ENCODE measurements around the gene UBE3C.
A peak's percentile ranks its signal among the peaks of the same experiment; 100 is the strongest.
"Not testable (repeated sequence)": the region's sequence is repeated elsewhere in the genome, so short reads cannot be mapped to it uniquely, and the experiment has no call there.

The UBE3C gene

GRCh38 chr7:157274094-157274634 lies 135.4 kb downstream of the UBE3C start:
- DNase-seq, result not testable (repeated sequence)

GRCh38 chr7:157274991-157275427 lies 136.3 kb downstream of the UBE3C start:
- DNase-seq, result no peak

- DNase-seq, result no peak
Observed at GRCh38 chr7:157276091-157276561, 137.4 kb downstream of the UBE3C start.

- peak; percentile 55 for DNase-seq
Observed at GRCh38 chr7:157276731-157277562, 138.2 kb downstream of the UBE3C start.

GRCh38 chr7:157277568-157277967 lies 138.8 kb downstream of the UBE3C start:
- DNase-seq, result not testable (repeated sequence)

- DNase-seq, result no peak
Observed at GRCh38 chr7:157278167-157278790, 139.6 kb downstream of the UBE3C start.

GRCh38 chr7:157278791-157279724 lies 140.3 kb downstream of the UBE3C start:
- no peak for DNase-seq

GRCh38 chr7:157279741-157280215 lies 141.1 kb downstream of the UBE3C start:
- DNase-seq, result no peak

GRCh38 chr7:157280216-157280841 lies 141.6 kb downstream of the UBE3C start:
- no peak for DNase-seq

GRCh38 chr7:157281221-157281998 lies 142.7 kb downstream of the UBE3C start:
- DNase-seq, result peak; percentile 36

GRCh38 chr7:157282141-157282801 lies 143.5 kb downstream of the UBE3C start:
- no peak for DNase-seq

- DNase-seq, result no peak
Observed at GRCh38 chr7:157284229-157285014, 145.7 kb downstream of the UBE3C start.

GRCh38 chr7:157291404-157292080 lies 152.8 kb downstream of the UBE3C start:
- no peak for DNase-seq

GRCh38 chr7:157292258-157292657 lies 153.5 kb downstream of the UBE3C start:
- DNase-seq, result no peak

- DNase-seq, result no peak
Observed at GRCh38 chr7:157292770-157293412, 154.2 kb downstream of the UBE3C start.

- no peak for DNase-seq
Observed at GRCh38 chr7:157293413-157293788, 154.7 kb downstream of the UBE3C start.

- DNase-seq, result no peak
Observed at GRCh38 chr7:157294773-157295172, 156.0 kb downstream of the UBE3C start.

GRCh38 chr7:157295338-157295737 lies 156.6 kb downstream of the UBE3C start:
- no peak for DNase-seq

GRCh38 chr7:157297185-157297584 lies 158.5 kb downstream of the UBE3C start:
- DNase-seq, result no peak
